GM23338 (cell line): ENCODE measurements around the gene NDUFAB1. TPM values are rescaled to one million over a fixed set of nuclear protein-coding genes. Genes with fewer than 3 reads are reported as not detected.

Experiments used
- ATAC-seq: fragments of 200-7000 bp; cut with Tn5 transposase; 3 replicates; pipeline ENCODE4 v1.9.1; 2020
- DNase-seq: peaks from one replicate; pipeline ENCODE4 v3.0.0-alpha.2; 2015; ENCODE audit warnings: low spot score
- H2AFZ ChIP-seq: fragments of 200-600 bp; sonication (generic); 2 replicates; pipeline ENCODE4 v1.8.0; 2016; ENCODE audit warnings: antibody characterized with exemption, mild to moderate bottlenecking, moderate library complexity
- H3F3A ChIP-seq: fragments of 200-600 bp; sonication (generic); replicated peaks from 2 replicates; pipeline ENCODE4 v1.8.0; 2017; ENCODE audit warnings: antibody characterized with exemption, mixed run types, low read depth
- H3K27ac ChIP-seq: fragments of 200-600 bp; sonication (generic); 2 replicates; pipeline ENCODE4 v1.6.1; 2016; ENCODE audit warnings: low read depth
- H3K27me3 ChIP-seq: fragments of 200-600 bp; sonication (generic); 2 replicates; pipeline ENCODE4 v1.8.0; 2016; ENCODE audit warnings: mild to moderate bottlenecking, mixed run types, moderate library complexity; ENCODE audit not compliant: insufficient read depth
- H3K36me3 ChIP-seq: fragments of 200-600 bp; sonication (generic); 2 replicates; pipeline ENCODE4 v1.8.0; 2016; ENCODE audit warnings: mild to moderate bottlenecking; ENCODE audit not compliant: insufficient read depth
- H3K4me1 ChIP-seq: fragments of 200-600 bp; sonication (generic); 2 replicates; pipeline ENCODE4 v1.8.0; 2016; ENCODE audit warnings: mild to moderate bottlenecking, moderate library complexity; ENCODE audit not compliant: insufficient read depth
- H3K4me2 ChIP-seq: fragments of 200-600 bp; sonication (generic); 2 replicates; pipeline ENCODE4 v1.7.1; 2017; ENCODE audit warnings: mixed run types
- H3K4me3 ChIP-seq: fragments of 200-600 bp; sonication (generic); 2 replicates; pipeline ENCODE4 v1.6.1; 2016; ENCODE audit warnings: mixed run types
- H3K79me2 ChIP-seq: fragments of 200-600 bp; sonication (generic); replicated peaks from 2 replicates; pipeline ENCODE4 v1.8.0; 2017; ENCODE audit warnings: mild to moderate bottlenecking; ENCODE audit not compliant: insufficient read depth
- H3K9me2 ChIP-seq: fragments of 200-600 bp; sonication (generic); 2 replicates; pipeline ENCODE4 v1.8.0; 2017; ENCODE audit not compliant: insufficient read depth
- H4K20me1 ChIP-seq: fragments of 200-600 bp; sonication (generic); replicated peaks from 2 replicates; pipeline ENCODE4 v1.8.0; 2017; ENCODE audit warnings: mild to moderate bottlenecking; ENCODE audit not compliant: insufficient read depth
- H3K27ac Mint-ChIP-seq: 2 replicates; pipeline ENCODE4 v1.8.0; 2020; ENCODE audit warnings: inconsistent platforms, mild to moderate bottlenecking, moderate library complexity, mixed read lengths
- H3K27me3 Mint-ChIP-seq: 3 replicates; pipeline ENCODE4 v1.8.0; 2022; ENCODE audit warnings: low read depth, mild to moderate bottlenecking, moderate library complexity, mixed read lengths, inconsistent platforms; ENCODE audit not compliant: insufficient read depth, poor library complexity
- H3K36me3 Mint-ChIP-seq: 3 replicates; pipeline ENCODE4 v1.8.0; 2021; ENCODE audit warnings: low read depth, mild to moderate bottlenecking, inconsistent platforms, moderate library complexity, mixed read lengths
- H3K4me1 Mint-ChIP-seq: 3 replicates; pipeline ENCODE4 v1.8.0; 2020; ENCODE audit warnings: mild to moderate bottlenecking, inconsistent platforms, mixed read lengths
- H3K4me3 Mint-ChIP-seq: 3 replicates; pipeline ENCODE4 v1.8.0; 2021; ENCODE audit warnings: moderate library complexity, mild to moderate bottlenecking, inconsistent platforms, mixed read lengths
- H3K9me3 Mint-ChIP-seq: 3 replicates; pipeline ENCODE4 v1.8.0; 2020; ENCODE audit warnings: moderate library complexity, mild to moderate bottlenecking, inconsistent platforms, mixed read lengths
- EZH2 ChIP-seq: fragments of 200-600 bp; sonication (generic); IDR thresholded peaks from one replicate; pipeline ENCODE4 v1.8.0; 2017; ENCODE audit warnings: antibody characterized with exemption, mild to moderate bottlenecking, low read depth; ENCODE audit not compliant: unreplicated experiment
- NANOG ChIP-seq: IDR thresholded peaks from 2 replicates; pipeline ENCODE4 v1.6.1; 2016; ENCODE audit warnings: antibody characterized with exemption, borderline replicate concordance
- POLR2AphosphoS5 ChIP-seq: IDR thresholded peaks from 2 replicates; pipeline ENCODE4 v1.6.1; 2016; ENCODE audit warnings: antibody characterized with exemption, low read depth
- STAT1 ChIP-seq: IDR thresholded peaks from one replicate; pipeline ENCODE4 v1.6.1; 2016; ENCODE audit warnings: antibody characterized with exemption; ENCODE audit not compliant: unreplicated experiment
- ZNF114 ChIP-seq: fragments of 250-450 bp; sonication (Bioruptor Pico); IDR thresholded peaks from 2 replicates; pipeline ENCODE4 v1.5.0; 2020; ENCODE audit warnings: mild to moderate bottlenecking, moderate library complexity
- polyA plus RNA-seq: library from polyadenylated mRNA; unstranded; fragments of >200 nt; fragmentation: Nextera tagmentation; extraction: Ambion mirVana; gene quantifications from 2 replicates; pipeline ENCODE4 v1.2.1, GENCODE V29; 2016
- total RNA-seq: library from RNA; depleted of rRNA; stranded (reverse); fragments of >200 nt; shearing (Covaris generic); gene quantifications from 2 replicates; pipeline ENCODE4 v1.2.3, GENCODE V29; 2014
- TF ChIP-seq, protein P1 (sequence below): fragments of 250-450 bp; sonication (Bioruptor Pico); IDR thresholded peaks from 2 replicates; pipeline ENCODE4 v1.5.0; 2020; ENCODE audit warnings: mild to moderate bottlenecking, moderate library complexity
- TF ChIP-seq, protein P2 (sequence below): IDR thresholded peaks from 2 replicates; pipeline ENCODE4 v1.6.1; 2016; ENCODE audit warnings: antibody characterized with exemption
- TF ChIP-seq, protein P3 (sequence below): IDR thresholded peaks from one replicate; pipeline ENCODE4 v1.6.1; 2018; ENCODE audit warnings: antibody characterized with exemption; ENCODE audit not compliant: unreplicated experiment

Gene NDUFAB1
- total and polyA plus RNA-seq, 2 experiments from 2014 or later, result 136 to 477 TPM

DNA sequence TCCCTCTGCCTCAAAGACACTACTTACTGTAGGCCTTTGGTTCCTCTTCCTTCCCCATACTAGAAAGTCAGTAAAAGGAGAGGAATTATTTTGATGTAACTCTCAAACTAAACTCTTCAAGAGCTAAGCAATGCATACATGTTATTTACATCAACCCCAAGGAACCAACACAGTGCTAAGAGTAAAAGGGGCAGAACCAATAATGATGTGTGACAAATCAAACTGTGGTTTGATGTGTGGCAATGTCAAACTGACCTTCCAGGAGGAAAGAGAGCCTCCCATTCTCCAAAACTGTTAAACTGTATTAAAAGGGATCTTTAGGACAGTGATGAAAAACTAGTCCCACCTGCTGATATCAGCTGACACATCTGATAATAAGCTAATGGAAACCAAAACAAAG lies 15.7 kb downstream of the NDUFAB1 start (continued):
- TF ChIP-seq, protein P1, sequence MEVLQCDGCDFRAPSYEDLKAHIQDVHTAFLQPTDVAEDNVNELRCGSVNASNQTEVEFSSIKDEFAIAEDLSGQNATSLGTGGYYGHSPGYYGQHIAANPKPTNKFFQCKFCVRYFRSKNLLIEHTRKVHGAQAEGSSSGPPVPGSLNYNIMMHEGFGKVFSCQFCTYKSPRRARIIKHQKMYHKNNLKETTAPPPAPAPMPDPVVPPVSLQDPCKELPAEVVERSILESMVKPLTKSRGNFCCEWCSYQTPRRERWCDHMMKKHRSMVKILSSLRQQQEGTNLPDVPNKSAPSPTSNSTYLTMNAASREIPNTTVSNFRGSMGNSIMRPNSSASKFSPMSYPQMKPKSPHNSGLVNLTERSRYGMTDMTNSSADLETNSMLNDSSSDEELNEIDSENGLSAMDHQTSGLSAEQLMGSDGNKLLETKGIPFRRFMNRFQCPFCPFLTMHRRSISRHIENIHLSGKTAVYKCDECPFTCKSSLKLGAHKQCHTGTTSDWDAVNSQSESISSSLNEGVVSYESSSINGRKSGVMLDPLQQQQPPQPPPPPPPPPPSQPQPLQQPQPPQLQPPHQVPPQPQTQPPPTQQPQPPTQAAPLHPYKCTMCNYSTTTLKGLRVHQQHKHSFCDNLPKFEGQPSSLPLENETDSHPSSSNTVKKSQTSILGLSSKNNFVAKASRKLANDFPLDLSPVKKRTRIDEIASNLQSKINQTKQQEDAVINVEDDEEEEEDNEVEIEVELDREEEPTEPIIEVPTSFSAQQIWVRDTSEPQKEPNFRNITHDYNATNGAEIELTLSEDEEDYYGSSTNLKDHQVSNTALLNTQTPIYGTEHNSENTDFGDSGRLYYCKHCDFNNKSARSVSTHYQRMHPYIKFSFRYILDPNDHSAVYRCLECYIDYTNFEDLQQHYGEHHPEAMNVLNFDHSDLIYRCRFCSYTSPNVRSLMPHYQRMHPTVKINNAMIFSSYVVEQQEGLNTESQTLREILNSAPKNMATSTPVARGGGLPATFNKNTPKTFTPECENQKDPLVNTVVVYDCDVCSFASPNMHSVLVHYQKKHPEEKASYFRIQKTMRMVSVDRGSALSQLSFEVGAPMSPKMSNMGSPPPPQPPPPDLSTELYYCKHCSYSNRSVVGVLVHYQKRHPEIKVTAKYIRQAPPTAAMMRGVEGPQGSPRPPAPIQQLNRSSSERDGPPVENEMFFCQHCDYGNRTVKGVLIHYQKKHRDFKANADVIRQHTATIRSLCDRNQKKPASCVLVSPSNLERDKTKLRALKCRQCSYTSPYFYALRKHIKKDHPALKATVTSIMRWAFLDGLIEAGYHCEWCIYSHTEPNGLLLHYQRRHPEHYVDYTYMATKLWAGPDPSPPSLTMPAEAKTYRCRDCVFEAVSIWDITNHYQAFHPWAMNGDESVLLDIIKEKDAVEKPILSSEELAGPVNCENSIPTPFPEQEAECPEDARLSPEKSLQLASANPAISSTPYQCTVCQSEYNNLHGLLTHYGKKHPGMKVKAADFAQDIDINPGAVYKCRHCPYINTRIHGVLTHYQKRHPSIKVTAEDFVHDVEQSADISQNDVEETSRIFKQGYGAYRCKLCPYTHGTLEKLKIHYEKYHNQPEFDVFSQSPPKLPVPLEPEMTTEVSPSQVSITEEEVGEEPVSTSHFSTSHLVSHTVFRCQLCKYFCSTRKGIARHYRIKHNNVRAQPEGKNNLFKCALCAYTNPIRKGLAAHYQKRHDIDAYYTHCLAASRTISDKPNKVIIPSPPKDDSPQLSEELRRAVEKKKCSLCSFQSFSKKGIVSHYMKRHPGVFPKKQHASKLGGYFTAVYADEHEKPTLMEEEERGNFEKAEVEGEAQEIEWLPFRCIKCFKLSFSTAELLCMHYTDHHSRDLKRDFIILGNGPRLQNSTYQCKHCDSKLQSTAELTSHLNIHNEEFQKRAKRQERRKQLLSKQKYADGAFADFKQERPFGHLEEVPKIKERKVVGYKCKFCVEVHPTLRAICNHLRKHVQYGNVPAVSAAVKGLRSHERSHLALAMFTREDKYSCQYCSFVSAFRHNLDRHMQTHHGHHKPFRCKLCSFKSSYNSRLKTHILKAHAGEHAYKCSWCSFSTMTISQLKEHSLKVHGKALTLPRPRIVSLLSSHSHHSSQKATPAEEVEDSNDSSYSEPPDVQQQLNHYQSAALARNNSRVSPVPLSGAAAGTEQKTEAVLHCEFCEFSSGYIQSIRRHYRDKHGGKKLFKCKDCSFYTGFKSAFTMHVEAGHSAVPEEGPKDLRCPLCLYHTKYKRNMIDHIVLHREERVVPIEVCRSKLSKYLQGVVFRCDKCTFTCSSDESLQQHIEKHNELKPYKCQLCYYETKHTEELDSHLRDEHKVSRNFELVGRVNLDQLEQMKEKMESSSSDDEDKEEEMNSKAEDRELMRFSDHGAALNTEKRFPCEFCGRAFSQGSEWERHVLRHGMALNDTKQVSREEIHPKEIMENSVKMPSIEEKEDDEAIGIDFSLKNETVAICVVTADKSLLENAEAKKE, result no peak
- TF ChIP-seq EZH2 (no peak), POLR2AphosphoS5 (no peak), NANOG (no peak), STAT1 (no peak), ZNF114 (CRISPR knock-in tag) (no peak)
- TF ChIP-seq, protein P2, sequence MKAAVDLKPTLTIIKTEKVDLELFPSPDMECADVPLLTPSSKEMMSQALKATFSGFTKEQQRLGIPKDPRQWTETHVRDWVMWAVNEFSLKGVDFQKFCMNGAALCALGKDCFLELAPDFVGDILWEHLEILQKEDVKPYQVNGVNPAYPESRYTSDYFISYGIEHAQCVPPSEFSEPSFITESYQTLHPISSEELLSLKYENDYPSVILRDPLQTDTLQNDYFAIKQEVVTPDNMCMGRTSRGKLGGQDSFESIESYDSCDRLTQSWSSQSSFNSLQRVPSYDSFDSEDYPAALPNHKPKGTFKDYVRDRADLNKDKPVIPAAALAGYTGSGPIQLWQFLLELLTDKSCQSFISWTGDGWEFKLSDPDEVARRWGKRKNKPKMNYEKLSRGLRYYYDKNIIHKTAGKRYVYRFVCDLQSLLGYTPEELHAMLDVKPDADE, result no peak

DNA sequence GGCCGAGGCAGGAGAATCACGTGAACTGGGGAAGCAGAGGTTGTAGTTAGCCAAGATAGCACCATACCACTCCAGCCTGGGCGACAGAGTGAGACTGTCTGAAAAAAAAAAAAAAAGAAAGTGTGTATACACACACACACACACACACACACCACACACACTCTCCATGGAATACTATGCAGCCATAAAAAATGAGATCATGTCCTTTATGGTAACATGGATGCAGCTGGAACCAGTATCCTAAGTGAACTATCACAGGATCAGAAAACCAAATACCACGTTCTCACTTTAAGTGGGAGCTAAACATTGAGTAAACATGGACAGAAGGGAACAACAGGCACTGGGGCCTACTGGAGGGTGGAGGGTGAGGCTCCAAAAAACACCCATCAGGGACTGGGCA lies 16.7 kb downstream of the NDUFAB1 start:
- no peaks in the 10 kb centered on the region; the same call in 1 of the 2 replicates for H3K79me2 ChIP-seq
- no peak overlapping the region for H2AFZ ChIP-seq
- H3K4me1 Mint-ChIP-seq, result no peaks in the 10 kb centered on the region
- no peaks in the 10 kb centered on the region for H3K4me1 ChIP-seq
- ATAC-seq (no peak), DNase-seq (no peak)
- no peak overlapping the region for H3K4me2 ChIP-seq
- TF ChIP-seq, protein P3, sequence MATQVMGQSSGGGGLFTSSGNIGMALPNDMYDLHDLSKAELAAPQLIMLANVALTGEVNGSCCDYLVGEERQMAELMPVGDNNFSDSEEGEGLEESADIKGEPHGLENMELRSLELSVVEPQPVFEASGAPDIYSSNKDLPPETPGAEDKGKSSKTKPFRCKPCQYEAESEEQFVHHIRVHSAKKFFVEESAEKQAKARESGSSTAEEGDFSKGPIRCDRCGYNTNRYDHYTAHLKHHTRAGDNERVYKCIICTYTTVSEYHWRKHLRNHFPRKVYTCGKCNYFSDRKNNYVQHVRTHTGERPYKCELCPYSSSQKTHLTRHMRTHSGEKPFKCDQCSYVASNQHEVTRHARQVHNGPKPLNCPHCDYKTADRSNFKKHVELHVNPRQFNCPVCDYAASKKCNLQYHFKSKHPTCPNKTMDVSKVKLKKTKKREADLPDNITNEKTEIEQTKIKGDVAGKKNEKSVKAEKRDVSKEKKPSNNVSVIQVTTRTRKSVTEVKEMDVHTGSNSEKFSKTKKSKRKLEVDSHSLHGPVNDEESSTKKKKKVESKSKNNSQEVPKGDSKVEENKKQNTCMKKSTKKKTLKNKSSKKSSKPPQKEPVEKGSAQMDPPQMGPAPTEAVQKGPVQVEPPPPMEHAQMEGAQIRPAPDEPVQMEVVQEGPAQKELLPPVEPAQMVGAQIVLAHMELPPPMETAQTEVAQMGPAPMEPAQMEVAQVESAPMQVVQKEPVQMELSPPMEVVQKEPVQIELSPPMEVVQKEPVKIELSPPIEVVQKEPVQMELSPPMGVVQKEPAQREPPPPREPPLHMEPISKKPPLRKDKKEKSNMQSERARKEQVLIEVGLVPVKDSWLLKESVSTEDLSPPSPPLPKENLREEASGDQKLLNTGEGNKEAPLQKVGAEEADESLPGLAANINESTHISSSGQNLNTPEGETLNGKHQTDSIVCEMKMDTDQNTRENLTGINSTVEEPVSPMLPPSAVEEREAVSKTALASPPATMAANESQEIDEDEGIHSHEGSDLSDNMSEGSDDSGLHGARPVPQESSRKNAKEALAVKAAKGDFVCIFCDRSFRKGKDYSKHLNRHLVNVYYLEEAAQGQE, result no peak
- peaks cover 39% of the 10 kb centered on the region for H3K36me3 Mint-ChIP-seq
- H3K36me3 ChIP-seq, result peaks cover 17% of the 10 kb centered on the region; the same call in 1 of the 2 replicates
- H3K27ac Mint-ChIP-seq, result no peak overlapping the region
- 0 out of 2 replicates have a peak, but pooled peaks cover 7% of the 10 kb centered on the region for H3F3A ChIP-seq
- no peaks in the 10 kb centered on the region for H3K27me3 ChIP-seq
- no peak overlapping the region for H3K27ac ChIP-seq
- H3K27me3 Mint-ChIP-seq, result peaks cover 7% of the 10 kb centered on the region
- H3K4me3 ChIP-seq, result no peak overlapping the region
- H3K9me3 Mint-ChIP-seq, result no peaks in the 10 kb centered on the region
- no peak overlapping the region for H3K4me3 Mint-ChIP-seq
- H4K20me1 ChIP-seq, result peaks cover 11% of the 10 kb centered on the region; the same call in 1 of the 2 replicates
- H3K9me2 ChIP-seq, result no peaks in the 10 kb centered on the region
